ENCODE results near the gene ARHGEF25.
"Not testable (repeated sequence)": the region's sequence is repeated elsewhere in the genome, so short reads cannot be mapped to it uniquely, and the experiment has no call there.

ARHGEF25 gene

GRCh38 chr12:57638096-57638495 is 26.9 kb downstream of the ARHGEF25 start:
- DNase-seq (ENCODE audit: low read depth), result no peak

GRCh38 chr12:57640175-57641042 is 29.2 kb downstream of the ARHGEF25 start:
- no peak for DNase-seq (ENCODE audit: low read depth)

DNA sequence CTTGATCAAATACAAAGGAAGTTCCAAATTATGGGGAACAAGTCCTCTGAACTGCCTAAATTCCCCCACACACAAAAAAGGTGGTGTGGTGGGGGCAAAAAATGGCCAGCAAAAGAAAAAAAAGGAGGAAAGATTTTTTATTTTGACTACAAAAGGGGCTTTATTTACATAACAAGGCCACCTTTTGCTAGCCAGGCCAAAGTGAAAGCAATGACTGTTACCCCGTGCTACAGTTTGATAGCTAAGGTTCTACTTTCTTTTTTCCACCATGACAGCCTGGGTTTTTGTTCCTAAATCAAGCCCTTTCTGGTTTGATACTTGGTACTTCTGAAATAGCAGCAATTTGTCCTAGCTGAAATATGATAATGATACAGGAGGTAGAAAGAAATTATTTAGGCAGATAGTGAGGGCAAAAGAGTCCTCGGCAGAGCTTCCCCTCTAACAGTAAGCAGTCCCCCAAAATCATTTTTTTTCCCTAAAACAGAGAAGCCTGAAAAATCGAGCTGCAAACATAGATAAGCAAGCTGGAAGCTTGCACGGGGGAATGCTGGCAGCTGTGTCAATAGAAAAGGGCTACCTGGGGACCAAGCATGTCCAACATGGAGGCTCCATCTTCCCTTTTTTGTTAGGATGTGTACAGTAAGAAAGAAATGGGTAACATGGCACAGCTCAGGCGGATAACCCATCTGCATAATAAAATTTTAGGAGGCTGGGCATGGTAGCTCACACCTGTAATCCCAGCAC is 30.6 kb downstream of the ARHGEF25 start:
- DNase-seq (ENCODE audit: low read depth), result no peak

DNA sequence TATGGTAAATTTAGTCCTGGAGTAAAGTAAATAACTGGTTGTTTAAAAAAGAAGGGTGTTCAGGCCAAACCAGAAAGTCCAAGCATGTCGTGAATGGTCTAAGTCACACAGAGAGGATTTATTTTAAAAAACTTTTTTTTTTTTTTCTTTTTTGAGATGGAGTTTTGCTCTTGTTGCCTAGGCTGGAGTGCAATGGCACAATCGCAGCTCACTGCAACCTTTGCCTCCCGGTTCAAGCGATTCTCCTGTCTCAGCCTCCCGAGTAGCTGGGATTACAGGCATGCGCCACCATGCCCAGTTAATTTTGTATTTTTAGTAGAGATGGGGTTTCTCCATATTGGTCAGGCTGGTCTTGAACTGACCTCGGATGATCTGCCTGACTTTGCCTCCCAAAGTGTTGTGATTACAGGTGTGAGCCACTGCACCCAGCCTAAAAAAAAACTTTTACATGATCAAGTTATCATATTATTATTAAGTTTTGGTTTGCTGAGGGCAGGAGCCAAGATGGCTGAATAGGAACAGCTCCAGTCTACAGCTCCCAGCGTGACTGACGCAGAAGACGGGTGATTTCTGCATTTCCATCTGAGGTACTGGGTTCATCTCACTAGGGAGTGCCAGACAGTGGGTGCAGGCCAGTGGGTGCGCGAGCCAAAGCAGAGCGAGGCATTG is 34.9 kb downstream of the ARHGEF25 start:
- not testable (repeated sequence) for DNase-seq (ENCODE audit: low read depth)

GRCh38 chr12:57646659-57647049 is 35.4 kb downstream of the ARHGEF25 start:
- DNase-seq (ENCODE audit: low read depth), result not testable (repeated sequence)

GRCh38 chr12:57654042-57654441 is 42.8 kb downstream of the ARHGEF25 start:
- no peak for DNase-seq (ENCODE audit: low read depth)

DNA sequence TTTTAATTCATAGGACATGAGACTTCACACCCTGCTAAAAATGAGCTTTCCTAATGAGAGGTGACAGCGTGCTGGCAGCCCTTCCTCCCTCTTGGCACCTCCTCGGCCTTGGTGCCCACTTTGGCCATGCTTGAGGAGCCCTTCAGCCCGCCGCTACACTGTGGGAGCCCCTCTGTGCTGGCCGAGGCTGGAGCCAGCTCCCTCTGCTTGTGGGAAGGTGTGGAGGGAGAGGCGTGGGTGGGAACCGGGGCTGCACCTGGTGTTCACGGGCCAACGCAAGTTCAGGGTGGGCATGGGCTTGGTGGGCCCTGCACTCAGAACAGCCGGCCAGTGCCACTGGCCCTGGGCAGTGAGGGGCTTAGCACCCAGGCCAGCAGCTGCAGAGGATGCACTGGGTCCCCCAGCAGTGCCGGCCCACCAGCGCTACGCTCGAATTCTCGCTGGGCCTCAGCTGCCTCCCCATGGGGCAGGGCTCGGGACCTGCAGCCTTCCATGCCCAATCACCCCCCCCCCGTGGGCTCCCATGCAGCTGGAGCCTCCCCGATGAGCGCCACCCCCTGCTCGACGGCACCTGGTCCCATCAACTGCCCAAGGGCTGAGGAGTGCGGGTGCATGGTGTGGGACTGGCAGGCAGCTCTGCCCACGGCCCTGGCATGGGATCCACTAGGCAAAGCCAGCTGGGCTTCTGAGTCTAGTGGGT is 44.5 kb downstream of the ARHGEF25 start:
- no peak for DNase-seq (ENCODE audit: low read depth)

DNA sequence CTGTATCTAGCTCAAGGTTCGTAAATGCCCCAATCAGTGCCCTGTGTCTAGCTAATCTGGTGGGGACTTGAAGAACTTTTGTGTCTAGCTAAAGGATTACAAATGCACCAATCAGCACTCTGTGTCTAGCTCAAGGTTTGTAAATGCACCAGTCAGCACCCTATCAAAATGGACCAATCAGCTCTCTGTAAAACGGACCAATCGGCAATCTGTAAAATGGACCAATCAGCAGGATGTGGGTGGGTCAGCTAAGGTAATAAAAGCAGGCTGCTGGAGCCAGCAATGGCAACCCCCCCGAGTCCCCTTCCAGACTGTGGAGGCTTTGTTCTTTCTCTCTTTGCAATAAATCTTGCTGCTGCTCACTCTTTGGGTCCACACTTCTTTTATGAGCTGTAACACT is 45.2 kb downstream of the ARHGEF25 start:
- DNase-seq (ENCODE audit: low read depth), result not testable (repeated sequence)

DNA sequence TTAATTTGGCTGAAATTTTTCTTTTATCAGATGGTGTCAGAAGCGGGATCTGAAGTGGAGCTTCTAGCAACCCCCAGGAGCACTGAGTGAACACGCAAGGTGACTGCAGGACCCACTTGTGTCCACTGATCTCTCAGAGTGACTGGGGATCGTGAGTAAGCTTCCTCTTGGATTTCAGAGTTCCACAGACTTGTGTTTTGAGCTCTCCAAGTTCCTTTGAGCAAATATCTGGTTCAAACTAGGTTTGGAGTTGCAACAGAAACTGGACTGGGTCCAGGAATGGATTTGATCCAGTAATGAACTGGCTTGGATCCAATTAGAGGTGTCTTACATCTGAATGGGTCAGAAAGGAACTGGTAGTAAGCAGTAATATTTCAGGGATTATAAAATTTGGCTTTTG is 46.5 kb downstream of the ARHGEF25 start:
- no peak for DNase-seq (ENCODE audit: low read depth)

GRCh38 chr12:57658890-57659289 is 47.7 kb downstream of the ARHGEF25 start:
- DNase-seq (ENCODE audit: low read depth), result no peak

DNA sequence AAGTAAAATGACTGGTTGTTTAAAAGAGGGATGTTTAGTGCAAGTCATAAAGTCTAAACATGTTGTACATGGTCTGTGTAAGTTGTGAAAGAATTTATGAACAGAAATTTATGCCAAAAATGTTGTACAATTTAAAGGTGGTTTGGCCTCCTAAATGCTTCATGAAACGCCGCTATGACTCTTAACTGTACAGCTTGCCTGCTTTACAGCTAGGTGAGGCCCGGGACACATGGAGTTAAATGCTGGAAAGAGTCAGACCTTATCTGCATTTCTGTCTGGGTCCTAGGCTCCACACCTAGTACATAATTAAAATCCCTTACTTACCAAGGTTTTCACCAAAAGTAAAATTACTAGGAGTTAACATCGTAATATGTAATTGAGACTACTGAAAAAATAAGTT is 50.1 kb downstream of the ARHGEF25 start:
- DNase-seq (ENCODE audit: low read depth), result no peak

DNA sequence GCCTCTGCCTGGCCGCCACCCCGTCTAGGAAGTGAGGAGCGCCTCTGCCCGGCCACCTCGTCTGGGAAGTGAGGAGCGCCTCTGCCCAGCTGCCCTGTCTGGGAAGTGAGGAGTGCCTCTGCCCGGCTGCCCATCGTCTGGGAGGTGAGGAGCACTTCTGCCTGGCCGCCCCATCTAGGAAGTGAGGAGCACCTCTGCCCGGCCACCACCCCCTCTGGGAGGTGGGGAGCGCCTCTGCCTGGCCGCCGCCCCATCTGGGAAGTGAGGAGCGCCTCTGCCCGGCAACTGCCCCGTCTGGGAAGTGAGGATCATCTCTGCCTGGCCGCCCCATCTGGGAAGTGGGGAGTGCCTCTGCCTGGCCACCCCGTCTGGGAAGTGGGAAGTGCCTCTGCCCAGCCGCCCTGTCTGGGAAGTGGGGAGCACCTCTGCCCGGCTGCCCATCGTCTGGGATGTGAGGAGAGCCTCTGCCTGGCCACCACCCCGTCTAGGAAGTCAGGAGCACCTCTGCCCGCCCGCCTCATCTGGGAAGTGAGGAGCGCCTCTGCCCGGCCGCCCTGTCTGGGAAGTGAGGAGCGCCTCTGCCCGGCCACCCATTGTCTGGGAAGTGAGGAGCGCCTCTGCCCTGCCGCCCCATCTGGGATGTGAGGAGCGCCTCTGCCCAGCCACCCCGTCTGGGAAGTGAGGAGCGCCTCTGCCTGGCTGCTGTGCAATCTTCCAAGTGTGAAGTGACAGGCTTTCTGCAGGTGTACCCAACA is 54.0 kb downstream of the ARHGEF25 start:
- DNase-seq (ENCODE audit: low read depth), result not testable (repeated sequence)

Data from stimulated activated CD8-positive, alpha-beta memory T cell treated with anti-CD3 and anti-CD28 coated beads, Interleukin-15, amount 100 ng/mL, for 1 hour (primary cell).